ENCODE results near the gene TYW3. TPM values are rescaled to one million over a fixed set of nuclear protein-coding genes. Genes with fewer than 3 reads are reported as not detected.

Gene TYW3
- total RNA-seq, 1 donor = 17.4 TPM

DNA sequence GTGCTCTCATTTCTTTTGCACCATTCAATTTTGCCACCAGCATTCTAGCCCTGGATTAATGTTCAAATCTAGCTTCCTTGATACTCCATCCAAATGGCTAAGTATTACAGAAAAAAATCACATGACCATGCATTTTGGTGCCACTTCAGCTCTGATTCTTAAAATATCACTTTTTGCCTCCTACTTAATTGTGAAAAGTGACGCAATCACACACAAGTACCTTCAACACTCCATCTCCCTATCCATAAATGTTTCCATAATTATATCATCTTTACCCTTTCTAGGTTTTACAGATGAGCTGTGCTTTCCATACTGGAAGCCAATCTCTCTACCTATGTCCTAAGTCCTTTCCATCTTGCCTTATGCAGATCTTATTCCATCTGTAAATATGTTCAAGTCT, 16.1 kb upstream of the TYW3 start:
- Histone ChIP-seq H3K4me2 (ENCODE audit: insufficient read depth, low read length) (no peak overlapping the region), H2AFZ (ENCODE audit: low read length) (no peak overlapping the region), H3K27ac (ENCODE audit: low read depth, low read length) (no peak overlapping the region), H4K20me1 (ENCODE audit: insufficient read depth, low read length) (no peaks in the 10 kb centered on the region), H3K79me2 (ENCODE audit: insufficient read depth, low read length) (peaks cover 2% of the 10 kb centered on the region), H3K9me3 (ENCODE audit: low read depth, low read length) (no peaks in the 10 kb centered on the region), H3K36me3 (ENCODE audit: insufficient read depth, low read length) (peaks cover 41% of the 10 kb centered on the region), H3K4me1 (ENCODE audit: insufficient read depth, low read length) (no peaks in the 10 kb centered on the region), H3K27me3 (ENCODE audit: insufficient read depth, low read length) (no peaks in the 10 kb centered on the region), H3K4me3 (ENCODE audit: insufficient read depth, low read length) (no peak overlapping the region)
- TF ChIP-seq, protein P1, sequence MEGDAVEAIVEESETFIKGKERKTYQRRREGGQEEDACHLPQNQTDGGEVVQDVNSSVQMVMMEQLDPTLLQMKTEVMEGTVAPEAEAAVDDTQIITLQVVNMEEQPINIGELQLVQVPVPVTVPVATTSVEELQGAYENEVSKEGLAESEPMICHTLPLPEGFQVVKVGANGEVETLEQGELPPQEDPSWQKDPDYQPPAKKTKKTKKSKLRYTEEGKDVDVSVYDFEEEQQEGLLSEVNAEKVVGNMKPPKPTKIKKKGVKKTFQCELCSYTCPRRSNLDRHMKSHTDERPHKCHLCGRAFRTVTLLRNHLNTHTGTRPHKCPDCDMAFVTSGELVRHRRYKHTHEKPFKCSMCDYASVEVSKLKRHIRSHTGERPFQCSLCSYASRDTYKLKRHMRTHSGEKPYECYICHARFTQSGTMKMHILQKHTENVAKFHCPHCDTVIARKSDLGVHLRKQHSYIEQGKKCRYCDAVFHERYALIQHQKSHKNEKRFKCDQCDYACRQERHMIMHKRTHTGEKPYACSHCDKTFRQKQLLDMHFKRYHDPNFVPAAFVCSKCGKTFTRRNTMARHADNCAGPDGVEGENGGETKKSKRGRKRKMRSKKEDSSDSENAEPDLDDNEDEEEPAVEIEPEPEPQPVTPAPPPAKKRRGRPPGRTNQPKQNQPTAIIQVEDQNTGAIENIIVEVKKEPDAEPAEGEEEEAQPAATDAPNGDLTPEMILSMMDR (IDR thresholded peaks at IDR 0.05; ENCODE audit: extremely low read depth, low read depth, low read length) = no peak
- no peak for DNase-seq (ENCODE audit: insufficient read length, low spot score, missing footprints)

DNA sequence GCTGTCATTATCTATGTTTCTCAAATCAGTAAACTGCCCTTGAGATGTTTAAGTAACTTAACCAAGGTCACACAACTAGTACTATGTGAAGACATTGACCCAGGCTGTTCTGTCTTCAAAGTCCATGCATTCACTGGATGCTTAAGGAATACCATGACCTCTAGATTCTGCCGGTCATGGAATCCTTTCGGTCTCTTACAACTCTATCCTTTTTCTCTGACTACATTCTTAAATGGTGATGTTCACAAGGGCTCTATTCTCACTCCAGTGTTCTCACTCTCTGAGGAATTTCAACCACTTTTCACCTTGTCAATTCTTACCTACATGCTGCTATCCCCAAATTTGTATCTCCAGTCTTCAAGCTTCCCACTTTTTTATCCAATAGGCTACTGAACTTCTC, 15.3 kb upstream of the TYW3 start:
- no peak for DNase-seq (ENCODE audit: insufficient read length, low spot score, missing footprints)
- Histone ChIP-seq H4K20me1 (ENCODE audit: insufficient read depth, low read length) (no peaks in the 10 kb centered on the region), H3K79me2 (ENCODE audit: insufficient read depth, low read length) (peaks cover 2% of the 10 kb centered on the region), H2AFZ (ENCODE audit: low read length) (no peak overlapping the region), H3K36me3 (ENCODE audit: insufficient read depth, low read length) (peaks cover 46% of the 10 kb centered on the region), H3K27ac (ENCODE audit: low read depth, low read length) (no peak overlapping the region), H3K27me3 (ENCODE audit: insufficient read depth, low read length) (no peaks in the 10 kb centered on the region), H3K4me1 (ENCODE audit: insufficient read depth, low read length) (no peaks in the 10 kb centered on the region), H3K9me3 (ENCODE audit: low read depth, low read length) (no peaks in the 10 kb centered on the region), H3K4me3 (ENCODE audit: insufficient read depth, low read length) (no peak overlapping the region), H3K4me2 (ENCODE audit: insufficient read depth, low read length) (no peak overlapping the region)
- TF ChIP-seq, protein P1 (IDR thresholded peaks at IDR 0.05; ENCODE audit: extremely low read depth, low read depth, low read length) = no peak

DNA sequence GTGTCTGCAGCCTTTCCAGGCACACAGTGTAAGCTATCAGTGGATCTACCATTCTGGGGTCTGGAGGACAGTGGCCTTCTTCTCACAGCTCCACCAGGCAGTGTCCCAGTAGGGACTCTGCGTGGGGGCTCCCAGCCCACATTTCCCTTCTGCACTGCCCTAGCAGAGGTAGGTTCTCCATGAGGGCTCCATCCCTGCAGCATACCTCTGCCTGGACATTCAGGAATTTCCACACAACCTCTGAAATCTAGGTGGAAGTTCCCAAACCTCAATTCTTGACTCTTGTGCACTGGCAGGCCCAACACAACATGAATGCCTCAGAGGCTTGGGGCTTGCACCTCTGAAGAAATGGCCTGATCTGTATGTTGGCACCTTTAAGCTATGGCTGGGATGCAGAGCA, 6.9 kb upstream of the TYW3 start:
- Histone ChIP-seq H3K27me3 (ENCODE audit: insufficient read depth, low read length) (no peaks in the 10 kb centered on the region), H3K4me3 (ENCODE audit: insufficient read depth, low read length) (no peak overlapping the region), H4K20me1 (ENCODE audit: insufficient read depth, low read length) (no peaks in the 10 kb centered on the region), H3K9me3 (ENCODE audit: low read depth, low read length) (peaks cover 1% of the 10 kb centered on the region), H3K27ac (ENCODE audit: low read depth, low read length) (no peak overlapping the region), H3K4me1 (ENCODE audit: insufficient read depth, low read length) (peaks cover 11% of the 10 kb centered on the region), H3K79me2 (ENCODE audit: insufficient read depth, low read length) (peaks cover 51% of the 10 kb centered on the region), H3K4me2 (ENCODE audit: insufficient read depth, low read length) (no peak overlapping the region), H3K36me3 (ENCODE audit: insufficient read depth, low read length) (peaks cover 27% of the 10 kb centered on the region), H2AFZ (ENCODE audit: low read length) (no peak overlapping the region)
- TF ChIP-seq, protein P1 (IDR thresholded peaks at IDR 0.05; ENCODE audit: extremely low read depth, low read depth, low read length) = no peak
- no peak for DNase-seq (ENCODE audit: insufficient read length, low spot score, missing footprints)

DNA sequence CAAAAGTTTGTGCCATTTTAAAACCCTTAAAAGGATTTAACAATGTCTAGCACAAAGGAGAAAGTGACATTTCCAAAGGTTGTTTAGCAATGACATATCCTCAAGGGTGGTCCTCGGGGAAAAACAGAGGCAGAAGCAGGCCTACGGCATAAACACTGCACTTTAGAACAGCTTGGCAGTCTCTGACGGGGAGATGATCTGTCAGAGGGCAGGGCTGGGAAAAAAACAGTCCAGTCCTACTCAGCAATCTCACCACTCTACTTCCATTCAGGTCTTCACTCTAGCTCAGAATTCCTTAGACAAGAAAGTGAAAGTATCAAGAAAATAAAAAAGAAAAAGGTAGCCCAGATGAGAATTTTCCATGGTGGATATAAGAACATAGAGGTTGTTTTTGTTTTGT, 4.2 kb upstream of the TYW3 start:
- Histone ChIP-seq H3K27ac (ENCODE audit: low read depth, low read length) (peak overlapping the region; percentile 5), H3K4me2 (ENCODE audit: insufficient read depth, low read length) (no peak overlapping the region), H3K4me3 (ENCODE audit: insufficient read depth, low read length) (no peak overlapping the region), H3K36me3 (ENCODE audit: insufficient read depth, low read length) (peaks cover 6% of the 10 kb centered on the region), H4K20me1 (ENCODE audit: insufficient read depth, low read length) (no peaks in the 10 kb centered on the region), H3K9me3 (ENCODE audit: low read depth, low read length) (peaks cover 1% of the 10 kb centered on the region), H3K79me2 (ENCODE audit: insufficient read depth, low read length) (peaks cover 61% of the 10 kb centered on the region), H3K27me3 (ENCODE audit: insufficient read depth, low read length) (no peaks in the 10 kb centered on the region), H2AFZ (ENCODE audit: low read length) (peak overlapping the region; percentile 23), H3K4me1 (ENCODE audit: insufficient read depth, low read length) (peaks cover 17% of the 10 kb centered on the region)
- TF ChIP-seq, protein P1 (IDR thresholded peaks at IDR 0.05; ENCODE audit: extremely low read depth, low read depth, low read length) = no peak
- DNase-seq (ENCODE audit: insufficient read length, low spot score, missing footprints) = peak; percentile 69
